Stomach (tissue), 4 donors: ENCODE data around the gene FOXRED1.

ENCODE experiments used
- CTCF ChIP-seq, 7 experiments: fragments of 450-650 bp in 4 of 7; fragments of 200-600 bp in 3 of 7; sonication (generic) in 3 of 7; IDR thresholded peaks; one replicate each; pipeline ENCODE4 v1.5.1; 2016 to 2019; ENCODE audit warnings: antibody characterized with exemption in 7 of 7, control low read depth in 2 of 7, mild to moderate bottlenecking in 1 of 7
- POLR2AphosphoS5 ChIP-seq, 3 donors: sonication (generic); formaldehyde crosslinking; IDR thresholded peaks; one replicate each; pipeline ENCODE4 v1.6.1; 2016; ENCODE audit warnings: antibody characterized with exemption in 3 of 3

GRCh38 chr11:126319374-126319740, 50.4 kb downstream of the FOXRED1 start:
- TF ChIP-seq CTCF (IDR thresholded peaks at IDR 0.05) (no peak), POLR2AphosphoS5 (IDR thresholded peaks at IDR 0.05) (no peak)
